AG09309 (cell line): Measurements from ENCODE around the gene UST.

Experiments
- DNase-seq: peaks from one replicate; pipeline ENCODE4 v3.0.0-alpha.2; 2010; ENCODE audit warnings: low read depth
- H3K4me3 ChIP-seq: 2 replicates; pipeline ENCODE4 v1.5.1; 2011; ENCODE audit warnings: mild to moderate bottlenecking, low read depth, low read length, moderate library complexity; ENCODE audit not compliant: control insufficient read depth
- CTCF ChIP-seq: IDR thresholded peaks from 2 replicates; pipeline ENCODE4 v1.5.1; 2011; ENCODE audit warnings: mild to moderate bottlenecking, low read depth, low read length, inconsistent platforms; ENCODE audit not compliant: insufficient read depth, control insufficient read depth; ENCODE audit errors: missing control alignments

Gene UST

GRCh38 chr6:148703900-148704299, 42.9 kb upstream of the UST start:
- no peak for TF ChIP-seq CTCF
- H3K4me3 ChIP-seq = no peak overlapping the region
- no peak for DNase-seq

GRCh38 chr6:148704400-148705246, 42.2 kb upstream of the UST start:
- DNase-seq = no peak
- H3K4me3 ChIP-seq = no peak overlapping the region
- TF ChIP-seq CTCF = no peak

GRCh38 chr6:148708707-148709106, 38.1 kb upstream of the UST start:
- TF ChIP-seq CTCF = no peak
- H3K4me3 ChIP-seq = no peak overlapping the region
- no peak for DNase-seq

GRCh38 chr6:148709577-148709976, 37.3 kb upstream of the UST start:
- no peak for DNase-seq
- TF ChIP-seq CTCF = no peak
- H3K4me3 ChIP-seq = no peak overlapping the region

GRCh38 chr6:148711833-148712654, 34.8 kb upstream of the UST start:
- no peak for TF ChIP-seq CTCF
- no peak for DNase-seq
- H3K4me3 ChIP-seq = no peak overlapping the region

- DNase-seq = no peak
- TF ChIP-seq CTCF = no peak
- H3K4me3 ChIP-seq = no peak overlapping the region
Observed at GRCh38 chr6:148713033-148713738, 33.6 kb upstream of the UST start.
